ENCODE results near the gene HECTD4. TPM values are rescaled to one million over a fixed set of nuclear protein-coding genes. Genes with fewer than 3 reads are reported as not detected.
A peak's percentile ranks its signal among the peaks of the same experiment; 100 is the strongest.
"Not testable (repeated sequence)": the region's sequence is repeated elsewhere in the genome, so short reads cannot be mapped to it uniquely, and the experiment has no call there.

Gene HECTD4
- total RNA-seq, 1 experiment from 2014 or later, result 30.0 TPM

DNA sequence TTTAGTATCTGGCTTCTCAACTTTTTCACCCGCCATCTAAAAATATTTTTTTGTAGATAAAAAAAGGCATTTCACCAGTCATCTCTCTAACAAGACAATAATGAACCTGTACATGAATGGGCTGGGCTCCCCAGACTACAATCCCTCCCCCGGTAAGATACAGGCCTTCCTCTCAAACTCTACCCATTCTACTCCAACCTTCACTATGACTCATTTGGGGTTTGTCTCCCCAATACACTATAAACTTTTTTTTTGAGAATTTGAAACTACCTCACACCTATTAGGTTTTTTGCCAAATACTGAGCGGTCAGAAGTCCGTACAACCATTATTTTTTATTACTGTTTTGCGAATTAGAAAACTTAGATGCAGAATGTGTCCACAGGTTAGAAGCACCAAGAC, 26.4 kb upstream of the HECTD4 start:
- H2BK20ac ChIP-seq (ENCODE audit: low read depth, low read length, poor library complexity, severe bottlenecking), result no peak overlapping the region
- no peak for DNase-seq
- Mint-ChIP-seq H3K4me3 (peak overlapping the region; percentile 100), H3K4me1 (peaks cover 12 to 14% of the 10 kb centered on the region in 2 experiments), H3K27me3 (ENCODE audit: low read depth) (no peaks in the 10 kb centered on the region; the same call in 1 of the 2 replicates), H3K27ac (peak overlapping the region; percentile 100), H3K9me3 (no peaks in the 10 kb centered on the region; a peak in 1 of 5 replicates), H3K36me3 (ENCODE audit: insufficient read depth in 1 of 3, low read depth in 3 of 3) (peaks cover 44 to 57% (median 47%) of the 10 kb centered on the region in 3 experiments)
- H2BK12ac ChIP-seq (ENCODE audit: insufficient read length, low read depth, low read length), result no peak overlapping the region
- H3K56ac ChIP-seq (ENCODE audit: insufficient read length, low read depth, low read length), result no peak overlapping the region
- peak overlapping the region; percentile 60 for H3K4me2 ChIP-seq (ENCODE audit: insufficient read depth, insufficient read length, low read length)
- H3K27ac ChIP-seq (ENCODE audit: insufficient read length, low read depth, low read length), result peak overlapping the region; percentile 95
- H3K14ac ChIP-seq (ENCODE audit: insufficient read depth, low read length), result peak overlapping the region; percentile 94; the same call in 1 of the 2 replicates
- H3K79me2 ChIP-seq (ENCODE audit: insufficient read depth, low read length), result peaks cover 2% of the 10 kb centered on the region; the same call in 1 of the 2 replicates
- H3K79me1 ChIP-seq (ENCODE audit: insufficient read depth, low read depth, low read length, poor library complexity, severe bottlenecking), result peaks cover 8% of the 10 kb centered on the region
- H3K4ac ChIP-seq (ENCODE audit: low read depth, low read length), result no peak overlapping the region; the same call in 1 of the 2 replicates
- H3K27me3 ChIP-seq (ENCODE audit: insufficient read depth, low read length), result no peaks in the 10 kb centered on the region
- no peaks in the 10 kb centered on the region for H3K4me1 ChIP-seq (ENCODE audit: insufficient read depth, low read length)
- WGBS (ENCODE audit: extremely low coverage, insufficient read length, low lambda C conversion rate), result no CpG with 5 or more reads among the region's 5 CpGs
- H3T11ph ChIP-seq (ENCODE audit: low read length), result no peak overlapping the region
- H2BK5ac ChIP-seq (ENCODE audit: insufficient read length, low read length), result no peak overlapping the region
- H3K18ac ChIP-seq (ENCODE audit: insufficient read length, low read depth, low read length), result peak overlapping the region; percentile 86
- H2BK120ac ChIP-seq (ENCODE audit: low read depth, low read length, poor library complexity, severe bottlenecking), result no peak overlapping the region
- H4K20me1 ChIP-seq (ENCODE audit: control insufficient read depth, insufficient read depth, insufficient read length), result no peaks in the 10 kb centered on the region
- H3K23ac ChIP-seq (ENCODE audit: insufficient read length, low read depth, low read length), result no peak overlapping the region
- H3K9ac ChIP-seq (ENCODE audit: extremely low read depth, insufficient read length, low read length), result peak overlapping the region; percentile 94
- no peak overlapping the region for H2AK5ac ChIP-seq (ENCODE audit: insufficient read length, low read length)
- H3K9me3 ChIP-seq (ENCODE audit: control insufficient read depth, low read depth, low read length), result no peaks in the 10 kb centered on the region
- no peaks in the 10 kb centered on the region for H3K23me2 ChIP-seq (ENCODE audit: insufficient read length, low read depth, low read length, poor library complexity, severe bottlenecking)
- TF ChIP-seq, protein P1, sequence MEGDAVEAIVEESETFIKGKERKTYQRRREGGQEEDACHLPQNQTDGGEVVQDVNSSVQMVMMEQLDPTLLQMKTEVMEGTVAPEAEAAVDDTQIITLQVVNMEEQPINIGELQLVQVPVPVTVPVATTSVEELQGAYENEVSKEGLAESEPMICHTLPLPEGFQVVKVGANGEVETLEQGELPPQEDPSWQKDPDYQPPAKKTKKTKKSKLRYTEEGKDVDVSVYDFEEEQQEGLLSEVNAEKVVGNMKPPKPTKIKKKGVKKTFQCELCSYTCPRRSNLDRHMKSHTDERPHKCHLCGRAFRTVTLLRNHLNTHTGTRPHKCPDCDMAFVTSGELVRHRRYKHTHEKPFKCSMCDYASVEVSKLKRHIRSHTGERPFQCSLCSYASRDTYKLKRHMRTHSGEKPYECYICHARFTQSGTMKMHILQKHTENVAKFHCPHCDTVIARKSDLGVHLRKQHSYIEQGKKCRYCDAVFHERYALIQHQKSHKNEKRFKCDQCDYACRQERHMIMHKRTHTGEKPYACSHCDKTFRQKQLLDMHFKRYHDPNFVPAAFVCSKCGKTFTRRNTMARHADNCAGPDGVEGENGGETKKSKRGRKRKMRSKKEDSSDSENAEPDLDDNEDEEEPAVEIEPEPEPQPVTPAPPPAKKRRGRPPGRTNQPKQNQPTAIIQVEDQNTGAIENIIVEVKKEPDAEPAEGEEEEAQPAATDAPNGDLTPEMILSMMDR (conservative IDR thresholded peaks at IDR 0.05), result no peak
- no peak overlapping the region for H4K8ac ChIP-seq (replicated peaks; ENCODE audit: insufficient read length, low read depth, low read length)
- peak overlapping the region; percentile 89 for H4K5ac ChIP-seq (ENCODE audit: insufficient read length, low read depth, low read length)
- H4K91ac ChIP-seq (ENCODE audit: insufficient read length, low read depth, low read length), result no peak overlapping the region
- H2BK15ac ChIP-seq (ENCODE audit: low read depth, low read length), result no peak overlapping the region
- no peak overlapping the region for H2AFZ ChIP-seq (ENCODE audit: low read length)

DNA sequence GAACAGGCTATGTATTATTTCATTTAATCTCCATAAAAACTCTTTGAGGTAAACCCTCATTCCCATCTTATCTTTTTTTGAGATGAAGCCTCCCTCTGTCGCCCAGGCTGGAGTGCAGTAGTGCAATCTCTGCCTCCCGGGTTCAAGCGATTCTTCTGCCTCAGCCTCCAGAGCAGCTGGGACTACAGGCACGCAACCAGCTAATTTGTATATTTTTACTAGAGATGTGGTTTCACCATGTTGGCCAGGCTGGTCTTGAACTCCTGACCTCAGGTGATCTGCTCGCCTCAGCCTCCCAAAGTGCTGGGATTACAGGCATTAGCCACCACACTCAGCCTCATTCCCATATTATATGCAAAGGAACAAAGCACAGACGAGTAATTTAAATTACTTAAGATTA, 25.5 kb upstream of the HECTD4 start:
- not testable (repeated sequence) for H2BK15ac ChIP-seq (ENCODE audit: low read depth, low read length); H3K9me3 Mint-ChIP-seq; H3K23me2 ChIP-seq (ENCODE audit: insufficient read length, low read depth, low read length, poor library complexity, severe bottlenecking); H3K18ac ChIP-seq (ENCODE audit: insufficient read length, low read depth, low read length); H2AFZ ChIP-seq (ENCODE audit: low read length); H3K9me3 ChIP-seq (ENCODE audit: control insufficient read depth, low read depth, low read length); H2BK120ac ChIP-seq (ENCODE audit: low read depth, low read length, poor library complexity, severe bottlenecking); H3K27me3 Mint-ChIP-seq (ENCODE audit: low read depth); H2BK20ac ChIP-seq (ENCODE audit: low read depth, low read length, poor library complexity, severe bottlenecking); H3K4ac ChIP-seq (ENCODE audit: low read depth, low read length); H3K23ac ChIP-seq (ENCODE audit: insufficient read length, low read depth, low read length); H3K4me1 ChIP-seq (ENCODE audit: insufficient read depth, low read length); H2BK5ac ChIP-seq (ENCODE audit: insufficient read length, low read length); H3K79me1 ChIP-seq (ENCODE audit: insufficient read depth, low read depth, low read length, poor library complexity, severe bottlenecking); H3K27me3 ChIP-seq (ENCODE audit: insufficient read depth, low read length); H3K79me2 ChIP-seq (ENCODE audit: insufficient read depth, low read length); H4K8ac ChIP-seq (replicated peaks; ENCODE audit: insufficient read length, low read depth, low read length); H4K5ac ChIP-seq (ENCODE audit: insufficient read length, low read depth, low read length); DNase-seq; H3K14ac ChIP-seq (ENCODE audit: insufficient read depth, low read length); H2BK12ac ChIP-seq (ENCODE audit: insufficient read length, low read depth, low read length); H3K56ac ChIP-seq (ENCODE audit: insufficient read length, low read depth, low read length); H2AK5ac ChIP-seq (ENCODE audit: insufficient read length, low read length); H3T11ph ChIP-seq (ENCODE audit: low read length); H4K91ac ChIP-seq (ENCODE audit: insufficient read length, low read depth, low read length); H4K20me1 ChIP-seq (ENCODE audit: control insufficient read depth, insufficient read depth, insufficient read length)
- no CpG with 5 or more reads among the region's 6 CpGs for WGBS (ENCODE audit: extremely low coverage, insufficient read length, low lambda C conversion rate)
- peak overlapping the region; percentile 15 for H3K9ac ChIP-seq (ENCODE audit: extremely low read depth, insufficient read length, low read length)
- Mint-ChIP-seq H3K4me3 (peak overlapping the region; percentile 100), H3K27ac (peak overlapping the region in 2 of 3 experiments; percentile 96 to 100; a peak in 5 of 7 replicates), H3K36me3 (ENCODE audit: insufficient read depth in 1 of 3, low read depth in 3 of 3) (peaks cover 44 to 60% (median 47%) of the 10 kb centered on the region in 3 experiments), H3K4me1 (peaks cover 12 to 14% of the 10 kb centered on the region in 2 experiments)
- H3K27ac ChIP-seq (ENCODE audit: insufficient read length, low read depth, low read length), result peak overlapping the region; percentile 61
- H3K4me2 ChIP-seq (ENCODE audit: insufficient read depth, insufficient read length, low read length), result peak overlapping the region; percentile 60

Measured in H9 (cell line).